ENCODE measurements around the gene RPS6KL1.
A peak's percentile ranks its signal among the peaks of the same experiment; 100 is the strongest.

RPS6KL1 gene

GRCh38 chr14:74917646-74918081, 5.4 kb downstream of the RPS6KL1 start:
- no peaks in the 10 kb centered on the region for H3K9me3 Mint-ChIP-seq
- no peak for DNase-seq

GRCh38 chr14:74917178-74917543, 5.9 kb downstream of the RPS6KL1 start:
- no peak for DNase-seq
- H3K36me3 Mint-ChIP-seq: no peaks in the 10 kb centered on the region
- no peaks in the 10 kb centered on the region for H3K9me3 Mint-ChIP-seq
- H3K4me3 Mint-ChIP-seq: no peak overlapping the region
- H3K27me3 Mint-ChIP-seq: no peaks in the 10 kb centered on the region
- no peak overlapping the region for H3K27ac Mint-ChIP-seq
- peaks cover 0 to 2% of the 10 kb centered on the region in 2 donors for H3K4me1 Mint-ChIP-seq
- no peak for ATAC-seq (replicated peaks)

More at GRCh38 chr14:74917646-74918081, 5.4 kb downstream of the RPS6KL1 start:
- Mint-ChIP-seq H3K4me3 (no peak overlapping the region), H3K27ac (no peak overlapping the region), H3K27me3 (no peaks in the 10 kb centered on the region), H3K4me1 (peaks cover 0 to 6% of the 10 kb centered on the region in 2 donors), H3K36me3 (no peaks in the 10 kb centered on the region)
- no peak for ATAC-seq (replicated peaks)

GRCh38 chr14:74915826-74916225, 7.2 kb downstream of the RPS6KL1 start:
- no peaks in the 10 kb centered on the region for H3K36me3 Mint-ChIP-seq

GRCh38 chr14:74915426-74915825, 7.6 kb downstream of the RPS6KL1 start:
- H3K27me3 Mint-ChIP-seq: no peaks in the 10 kb centered on the region
- DNase-seq: no peak
- no peak overlapping the region for H3K4me3 Mint-ChIP-seq
- no peak overlapping the region for H3K27ac Mint-ChIP-seq
- H3K36me3 Mint-ChIP-seq: no peaks in the 10 kb centered on the region
- ATAC-seq (replicated peaks): no peak
- peaks cover 0 to 2% of the 10 kb centered on the region in 2 donors for H3K4me1 Mint-ChIP-seq
- H3K9me3 Mint-ChIP-seq: no peaks in the 10 kb centered on the region

More at GRCh38 chr14:74915826-74916225, 7.2 kb downstream of the RPS6KL1 start:
- peaks cover 0 to 2% of the 10 kb centered on the region in 2 donors for H3K4me1 Mint-ChIP-seq
- ATAC-seq (replicated peaks) (no peak), DNase-seq (no peak)
- H3K9me3 Mint-ChIP-seq: no peaks in the 10 kb centered on the region
- no peak overlapping the region for H3K4me3 Mint-ChIP-seq
- no peak overlapping the region for H3K27ac Mint-ChIP-seq
- H3K27me3 Mint-ChIP-seq: no peaks in the 10 kb centered on the region

- DNase-seq: no peak
- Mint-ChIP-seq H3K27ac (no peak overlapping the region), H3K27me3 (no peaks in the 10 kb centered on the region), H3K4me1 (peaks cover 0 to 2% of the 10 kb centered on the region in 2 donors), H3K9me3 (no peaks in the 10 kb centered on the region), H3K36me3 (no peaks in the 10 kb centered on the region), H3K4me3 (no peak overlapping the region)
- ATAC-seq (replicated peaks): peak; percentile 68 to 76
These were observed 9.0 kb downstream of the RPS6KL1 start for GRCh38 chr14:74913986-74914573.

- H3K4me1 Mint-ChIP-seq: peaks cover 0 to 4% of the 10 kb centered on the region in 2 donors
- DNase-seq (no peak), ATAC-seq (replicated peaks) (no peak)
- no peaks in the 10 kb centered on the region for H3K27me3 Mint-ChIP-seq
- no peak overlapping the region for H3K27ac Mint-ChIP-seq
- no peak overlapping the region for H3K4me3 Mint-ChIP-seq
- peaks cover 2 to 6% of the 10 kb centered on the region in 2 donors for H3K36me3 Mint-ChIP-seq
- no peaks in the 10 kb centered on the region for H3K9me3 Mint-ChIP-seq
These were observed 9.6 kb downstream of the RPS6KL1 start for GRCh38 chr14:74913393-74913910.

GRCh38 chr14:74912801-74913200, 10.3 kb downstream of the RPS6KL1 start:
- Mint-ChIP-seq H3K4me3 (no peak overlapping the region), H3K4me1 (peaks cover 0 to 4% of the 10 kb centered on the region in 2 donors), H3K27me3 (no peaks in the 10 kb centered on the region), H3K27ac (no peak overlapping the region), H3K36me3 (peaks cover 2 to 7% of the 10 kb centered on the region in 2 donors), H3K9me3 (no peaks in the 10 kb centered on the region)
- no peak for ATAC-seq (replicated peaks)
- no peak for DNase-seq

GRCh38 chr14:74912111-74912510, 10.9 kb downstream of the RPS6KL1 start:
- Mint-ChIP-seq H3K27me3 (no peaks in the 10 kb centered on the region), H3K9me3 (no peaks in the 10 kb centered on the region), H3K27ac (no peak overlapping the region), H3K36me3 (peaks cover 5 to 12% of the 10 kb centered on the region in 2 donors), H3K4me3 (no peak overlapping the region), H3K4me1 (peaks cover 0 to 4% of the 10 kb centered on the region in 2 donors)
- DNase-seq (no peak), ATAC-seq (replicated peaks) (no peak)

- Mint-ChIP-seq H3K4me1 (peaks cover 0 to 6% of the 10 kb centered on the region in 2 donors), H3K27me3 (no peaks in the 10 kb centered on the region), H3K36me3 (peaks cover 9 to 16% of the 10 kb centered on the region in 2 donors), H3K9me3 (no peaks in the 10 kb centered on the region), H3K4me3 (no peak overlapping the region), H3K27ac (no peak overlapping the region)
- ATAC-seq (replicated peaks): no peak
- DNase-seq: no peak
These were observed 11.4 kb downstream of the RPS6KL1 start for GRCh38 chr14:74911704-74912103.

- Mint-ChIP-seq H3K36me3 (peaks cover 9 to 19% of the 10 kb centered on the region in 2 donors), H3K27me3 (no peaks in the 10 kb centered on the region), H3K4me3 (no peak overlapping the region), H3K9me3 (no peaks in the 10 kb centered on the region), H3K27ac (no peak overlapping the region), H3K4me1 (peaks cover 0 to 8% of the 10 kb centered on the region in 2 donors)
- DNase-seq (no peak), ATAC-seq (replicated peaks) (no peak)
These were observed 11.8 kb downstream of the RPS6KL1 start for GRCh38 chr14:74911221-74911620.

GRCh38 chr14:74910556-74910955, 12.5 kb downstream of the RPS6KL1 start:
- no peaks in the 10 kb centered on the region for H3K9me3 Mint-ChIP-seq
- no peak for ATAC-seq (replicated peaks)

GRCh38 chr14:74909911-74910310, 13.1 kb downstream of the RPS6KL1 start:
- H3K36me3 Mint-ChIP-seq: peaks cover 14 to 27% of the 10 kb centered on the region in 2 donors
- peaks cover 8 to 12% of the 10 kb centered on the region in 2 donors for H3K4me1 Mint-ChIP-seq
- DNase-seq (no peak), ATAC-seq (replicated peaks) (no peak)
- H3K27ac Mint-ChIP-seq: no peak overlapping the region
- H3K4me3 Mint-ChIP-seq: no peak overlapping the region
- H3K9me3 Mint-ChIP-seq: no peaks in the 10 kb centered on the region
- H3K27me3 Mint-ChIP-seq: no peaks in the 10 kb centered on the region

More at GRCh38 chr14:74910556-74910955, 12.5 kb downstream of the RPS6KL1 start:
- Mint-ChIP-seq H3K27me3 (no peaks in the 10 kb centered on the region), H3K27ac (no peak overlapping the region), H3K36me3 (peaks cover 12 to 24% of the 10 kb centered on the region in 2 donors), H3K4me1 (peaks cover 4 to 9% of the 10 kb centered on the region in 2 donors), H3K4me3 (no peak overlapping the region)
- no peak for DNase-seq

- Mint-ChIP-seq H3K27ac (no peak overlapping the region), H3K4me3 (no peak overlapping the region), H3K36me3 (peaks cover 14 to 30% of the 10 kb centered on the region in 2 donors), H3K9me3 (no peaks in the 10 kb centered on the region), H3K27me3 (no peaks in the 10 kb centered on the region), H3K4me1 (peaks cover 8 to 14% of the 10 kb centered on the region in 2 donors)
- DNase-seq (no peak), ATAC-seq (replicated peaks) (no peak)
These were observed 13.6 kb downstream of the RPS6KL1 start for GRCh38 chr14:74909501-74909900.

GRCh38 chr14:74908861-74909341, 14.2 kb downstream of the RPS6KL1 start:
- DNase-seq (no peak), ATAC-seq (replicated peaks) (no peak)
- Mint-ChIP-seq H3K27me3 (no peaks in the 10 kb centered on the region), H3K36me3 (peaks cover 14 to 35% of the 10 kb centered on the region in 2 donors), H3K4me1 (peaks cover 10 to 12% of the 10 kb centered on the region in 2 donors), H3K9me3 (no peaks in the 10 kb centered on the region), H3K4me3 (no peak overlapping the region), H3K27ac (peak overlapping the region; percentile 75)

- H3K4me3 Mint-ChIP-seq: no peak overlapping the region
- ATAC-seq (replicated peaks) (no peak), DNase-seq (no peak)
- H3K36me3 Mint-ChIP-seq: peaks cover 17 to 43% of the 10 kb centered on the region in 2 donors
- H3K27me3 Mint-ChIP-seq: no peaks in the 10 kb centered on the region
- peaks cover 16 to 17% of the 10 kb centered on the region in 2 donors for H3K4me1 Mint-ChIP-seq
- no peaks in the 10 kb centered on the region for H3K9me3 Mint-ChIP-seq
- H3K27ac Mint-ChIP-seq: peak overlapping the region; percentile 86
These were observed 15.3 kb downstream of the RPS6KL1 start for GRCh38 chr14:74907744-74908143.
